Fibroblast of lung (primary cell): ENCODE data around the gene IQSEC2. TPM values are rescaled to one million over a fixed set of nuclear protein-coding genes. Genes with fewer than 3 reads are reported as not detected.

Experiments
- DNase-seq, 2 donors: peaks; one replicate each; pipeline versions ENCODE4 v3.0.0 to v3.0.0-alpha.2; 2010; ENCODE audit warnings: low read depth in 2 of 2
- H2AFZ ChIP-seq: 2 replicates; pipeline ENCODE4 v1.5.1; 2012; ENCODE audit warnings: low read length, control low read depth, inconsistent platforms
- H3K27ac ChIP-seq: 2 replicates; pipeline ENCODE4 v1.5.1; 2011; ENCODE audit warnings: low read length, control low read depth; ENCODE audit not compliant: insufficient read depth
- H3K27me3 ChIP-seq: 2 replicates; pipeline ENCODE4 v1.5.1; 2011; ENCODE audit warnings: mild to moderate bottlenecking, low read length; ENCODE audit not compliant: control insufficient read depth, insufficient read depth
- H3K36me3 ChIP-seq: 2 replicates; pipeline ENCODE4 v1.5.1; 2011; ENCODE audit warnings: low read length; ENCODE audit not compliant: control insufficient read depth, insufficient read depth
- H3K4me1 ChIP-seq: 2 replicates; pipeline ENCODE4 v1.5.1; 2011; ENCODE audit warnings: low read length; ENCODE audit not compliant: control insufficient read depth, insufficient read depth; ENCODE audit errors: extremely low read depth
- H3K4me2 ChIP-seq: 2 replicates; pipeline ENCODE4 v1.5.1; 2011; ENCODE audit warnings: low read length, control low read depth; ENCODE audit not compliant: insufficient read depth; ENCODE audit errors: extremely low read depth
- H3K4me3 ChIP-seq, 4 experiments: fragments of 200-600 bp in 1 of 4; sonication (generic) in 1 of 4; replicated peaks in 1 of 4; 2 replicates each; pipeline ENCODE4 v1.5.1; 2011 to 2016; ENCODE audit warnings: low read length in 4 of 4, low read depth in 3 of 4, mild to moderate bottlenecking in 3 of 4, control low read depth in 2 of 4, inconsistent platforms in 1 of 4, mixed read lengths in 1 of 4; ENCODE audit not compliant: insufficient read depth in 1 of 4; ENCODE audit errors: control extremely low read depth in 1 of 4
- H3K79me2 ChIP-seq: 2 replicates; pipeline ENCODE4 v1.5.1; 2012; ENCODE audit warnings: mild to moderate bottlenecking, low read length, inconsistent platforms; ENCODE audit not compliant: control insufficient read depth, insufficient read depth
- H3K9ac ChIP-seq: 2 replicates; pipeline ENCODE4 v1.5.1; 2011; ENCODE audit warnings: mild to moderate bottlenecking, low read length, control low read depth; ENCODE audit not compliant: insufficient read depth
- H3K9me3 ChIP-seq: 2 replicates; pipeline ENCODE4 v1.5.1; 2012; ENCODE audit warnings: low read depth, low read length; ENCODE audit not compliant: control insufficient read depth, insufficient read depth
- H4K20me1 ChIP-seq: 2 replicates; pipeline ENCODE4 v1.5.1; 2011; ENCODE audit warnings: low read length; ENCODE audit not compliant: control insufficient read depth, insufficient read depth; ENCODE audit errors: extremely low read depth
- EZH2 ChIP-seq: IDR thresholded peaks from 2 replicates; pipeline ENCODE4 v1.5.1; 2012; ENCODE audit warnings: low read length, control low read depth, mild to moderate bottlenecking; ENCODE audit errors: missing control alignments
- polyA plus RNA-seq, 2 donors: library from polyadenylated mRNA; depleted of rRNA in 1 of 2; stranded (reverse) in 1 of 2; unstranded in 1 of 2; fragments of >200 nt; gene quantifications; 2 replicates each; pipeline ENCODE4 v1.2.1, GENCODE V29; 2011 to 2012; ENCODE audit warnings: missing spikeins in 1 of 2
- total RNA-seq: library from RNA; depleted of rRNA; stranded (reverse); fragments of >200 nt; gene quantifications from 2 replicates; pipeline ENCODE4 v1.2.1, GENCODE V29; 2014
- TF ChIP-seq, protein P1 (sequence below), 2 donors: IDR thresholded peaks in 1 of 2; conservative IDR thresholded peaks in 1 of 2; 1 replicate in 1 of 2; 2 replicates in 1 of 2; pipeline ENCODE4 v1.5.1; 2011 to 2012; ENCODE audit warnings: low read length in 2 of 2, control low read depth in 1 of 2, inconsistent platforms in 1 of 2, low read depth in 1 of 2, mild to moderate bottlenecking in 1 of 2

Gene IQSEC2
- total and polyA plus RNA-seq, 2 donors (not counting 1 experiment from before 2014, with no cell fraction given), result 7.4 to 9.9 TPM

DNA sequence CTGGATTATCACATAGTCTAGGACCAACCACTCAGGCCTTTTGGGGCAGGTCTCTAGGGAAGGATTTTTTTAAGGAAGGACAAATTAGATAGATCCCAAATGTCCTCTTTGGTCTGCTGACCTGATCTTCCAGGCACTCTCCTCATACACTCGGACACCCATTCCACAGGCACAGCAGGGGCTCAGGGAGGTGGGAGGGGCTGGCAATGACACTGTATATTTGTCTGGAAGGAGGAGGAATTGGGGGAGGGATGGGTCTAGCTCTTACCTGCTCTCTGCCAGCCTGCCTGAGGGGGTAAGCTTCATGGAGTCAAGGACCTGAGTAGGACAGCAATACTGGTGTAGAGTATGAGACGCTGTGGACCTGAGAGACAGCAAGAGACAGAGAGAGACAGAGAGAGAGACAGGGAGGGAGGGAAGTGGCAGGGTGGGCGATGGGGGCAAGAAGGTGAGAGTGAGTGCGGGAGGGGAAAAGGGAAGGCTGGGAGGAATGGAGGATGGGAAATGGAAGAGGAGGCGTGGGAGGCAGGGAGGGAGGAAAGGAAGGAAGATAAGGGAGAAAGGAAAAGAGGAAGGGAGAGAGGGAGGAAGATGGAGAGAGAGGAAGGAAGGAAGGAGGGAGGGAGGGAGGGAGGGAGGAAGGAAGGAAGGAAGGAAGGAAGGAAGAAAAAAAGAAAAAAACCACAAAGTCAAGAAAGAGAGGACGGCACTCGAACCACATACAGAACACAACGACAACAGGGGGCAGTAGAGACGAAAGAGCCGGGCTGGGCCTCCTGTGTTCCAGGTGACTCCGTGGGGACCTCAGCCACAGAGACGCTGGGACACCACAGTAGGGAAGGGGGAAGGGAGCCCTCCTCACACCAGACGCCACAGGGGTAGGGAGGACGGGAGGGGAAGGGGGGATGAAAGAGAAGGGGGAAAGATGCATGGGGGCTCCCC is 1.8 kb downstream of the IQSEC2 start:
- Histone ChIP-seq H3K4me3 (peak overlapping the region in 3 of 4 experiments; percentile 10 to 56 (median 49)), H3K4me1 (no peaks in the 10 kb centered on the region), H3K79me2 (no peaks in the 10 kb centered on the region), H3K27ac (no peak overlapping the region), H3K4me2 (peak overlapping the region; percentile 25), H3K36me3 (no peaks in the 10 kb centered on the region), H2AFZ (no peak overlapping the region), H3K9ac (no peak overlapping the region), H3K27me3 (no peaks in the 10 kb centered on the region), H4K20me1 (no peaks in the 10 kb centered on the region), H3K9me3 (no peaks in the 10 kb centered on the region)
- TF ChIP-seq EZH2, result no peak
- TF ChIP-seq, protein P1, sequence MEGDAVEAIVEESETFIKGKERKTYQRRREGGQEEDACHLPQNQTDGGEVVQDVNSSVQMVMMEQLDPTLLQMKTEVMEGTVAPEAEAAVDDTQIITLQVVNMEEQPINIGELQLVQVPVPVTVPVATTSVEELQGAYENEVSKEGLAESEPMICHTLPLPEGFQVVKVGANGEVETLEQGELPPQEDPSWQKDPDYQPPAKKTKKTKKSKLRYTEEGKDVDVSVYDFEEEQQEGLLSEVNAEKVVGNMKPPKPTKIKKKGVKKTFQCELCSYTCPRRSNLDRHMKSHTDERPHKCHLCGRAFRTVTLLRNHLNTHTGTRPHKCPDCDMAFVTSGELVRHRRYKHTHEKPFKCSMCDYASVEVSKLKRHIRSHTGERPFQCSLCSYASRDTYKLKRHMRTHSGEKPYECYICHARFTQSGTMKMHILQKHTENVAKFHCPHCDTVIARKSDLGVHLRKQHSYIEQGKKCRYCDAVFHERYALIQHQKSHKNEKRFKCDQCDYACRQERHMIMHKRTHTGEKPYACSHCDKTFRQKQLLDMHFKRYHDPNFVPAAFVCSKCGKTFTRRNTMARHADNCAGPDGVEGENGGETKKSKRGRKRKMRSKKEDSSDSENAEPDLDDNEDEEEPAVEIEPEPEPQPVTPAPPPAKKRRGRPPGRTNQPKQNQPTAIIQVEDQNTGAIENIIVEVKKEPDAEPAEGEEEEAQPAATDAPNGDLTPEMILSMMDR (conservative IDR thresholded peaks at IDR 0.05 in 1 of 2, IDR thresholded peaks at IDR 0.05 in 1 of 2; ENCODE audit: low read depth in 1 of 2, low read length in 2 of 2), result peak in 1 of 2 donors; percentile 16
- no peak for DNase-seq

DNA sequence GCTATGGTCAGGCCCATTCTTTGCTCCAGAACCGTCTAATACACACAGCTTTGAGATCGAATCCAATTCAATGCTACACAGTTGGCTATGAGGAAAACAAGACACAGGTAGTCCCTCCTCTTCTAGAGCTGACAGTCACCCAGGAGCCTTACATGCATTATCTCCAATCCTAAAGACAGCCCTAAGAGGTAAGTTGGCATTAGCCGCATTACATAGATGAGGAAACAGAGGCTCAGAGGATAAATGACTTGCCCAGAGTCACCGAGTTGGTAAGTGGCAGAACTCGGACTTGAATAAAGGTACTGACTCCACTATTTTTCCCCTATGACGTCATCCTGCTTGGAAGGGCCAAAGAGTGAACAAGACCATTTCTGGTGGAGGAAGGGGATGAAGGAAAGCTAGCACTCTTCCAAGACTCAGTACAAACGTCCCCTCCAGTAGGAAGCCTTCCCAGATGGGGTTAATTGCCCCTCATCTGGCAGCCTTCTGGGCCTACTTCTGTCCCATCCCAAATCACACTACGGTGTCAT is 8.5 kb downstream of the IQSEC2 start:
- Histone ChIP-seq H3K4me2 (no peak overlapping the region), H2AFZ (no peak overlapping the region), H3K4me1 (no peaks in the 10 kb centered on the region), H3K9me3 (no peaks in the 10 kb centered on the region), H4K20me1 (no peaks in the 10 kb centered on the region), H3K27ac (no peak overlapping the region), H3K79me2 (no peaks in the 10 kb centered on the region), H3K36me3 (no peaks in the 10 kb centered on the region), H3K27me3 (no peaks in the 10 kb centered on the region), H3K9ac (no peak overlapping the region), H3K4me3 (no peak overlapping the region)
- DNase-seq, result no peak
- TF ChIP-seq, protein P1 (conservative IDR thresholded peaks at IDR 0.05 in 1 of 2, IDR thresholded peaks at IDR 0.05 in 1 of 2; ENCODE audit: low read depth in 1 of 2, low read length in 2 of 2), result no peak
- TF ChIP-seq EZH2, result no peak

DNA sequence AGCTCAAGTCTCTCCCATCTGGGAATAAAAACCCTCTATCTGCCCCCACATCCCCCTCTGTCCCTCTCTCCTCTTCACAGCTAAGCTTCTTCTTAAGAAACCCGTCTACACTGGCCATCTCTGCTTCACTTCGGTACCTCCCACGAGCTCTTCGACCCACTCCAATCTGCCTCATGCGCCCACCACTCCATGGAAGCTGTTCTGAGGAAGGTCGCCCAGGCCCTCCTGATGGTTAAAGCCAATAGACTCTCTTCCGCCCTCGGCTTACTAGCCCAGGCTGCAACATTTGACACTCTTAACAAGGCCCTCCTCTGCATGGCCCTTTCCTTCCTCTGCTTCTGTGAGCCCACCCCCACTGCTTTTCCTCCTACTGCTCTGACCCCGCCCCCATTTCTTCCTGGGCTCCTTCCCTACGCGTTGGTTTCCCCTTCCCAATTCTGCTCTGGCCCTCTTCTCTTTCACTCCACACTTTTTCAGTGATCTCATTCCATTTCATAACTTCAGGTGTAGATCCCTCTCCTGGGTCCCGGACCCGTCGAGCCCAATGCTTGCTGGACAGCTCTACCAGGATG is 11.8 kb downstream of the IQSEC2 start:
- TF ChIP-seq EZH2, result no peak
- TF ChIP-seq, protein P1 (conservative IDR thresholded peaks at IDR 0.05 in 1 of 2, IDR thresholded peaks at IDR 0.05 in 1 of 2; ENCODE audit: low read depth in 1 of 2, low read length in 2 of 2), result no peak
- no peak overlapping the region for H3K4me3 ChIP-seq
- H3K9me3 ChIP-seq, result no peaks in the 10 kb centered on the region
- no peak overlapping the region for H3K9ac ChIP-seq
- H3K4me2 ChIP-seq, result no peak overlapping the region
- H3K79me2 ChIP-seq, result no peaks in the 10 kb centered on the region
- H3K36me3 ChIP-seq, result no peaks in the 10 kb centered on the region
- H4K20me1 ChIP-seq, result no peaks in the 10 kb centered on the region
- H3K27me3 ChIP-seq, result no peaks in the 10 kb centered on the region
- H2AFZ ChIP-seq, result no peak overlapping the region
- H3K4me1 ChIP-seq, result peaks cover 12% of the 10 kb centered on the region
- DNase-seq, result no peak
- no peak overlapping the region for H3K27ac ChIP-seq
